ENCODE results near the gene SLC16A3.

The SLC16A3 gene

GRCh38 chr17:82186221-82186620 is 42.6 kb upstream of the SLC16A3 start:
- POLR2A ChIA-PET: no interaction called here

GRCh38 chr17:82187500-82187899 is 41.3 kb upstream of the SLC16A3 start:
- ChIA-PET POLR2A (interaction anchor here (0.5 kb wide), 1 partner anchor 12 kb away, joined by 5 read pairs; no protein-coding TSS in a partner anchor), CTCF (no interaction called here)
- Histone ChIP-seq H3K9me3 (ENCODE audit: control insufficient read depth, insufficient read depth, low read depth, low read length) (no peaks in the 10 kb centered on the region), H3K4me3 (ENCODE audit: low read depth, low read length) (no peak overlapping the region), H3K27ac (ENCODE audit: extremely low read depth, low read depth, low read length) (no peak overlapping the region), H3K36me3 (ENCODE audit: control insufficient read depth in 2 of 2, insufficient read depth in 1 of 2, low read length in 2 of 2) (peaks cover 38 to 68% of the 10 kb centered on the region in 2 experiments), H3K4me1 (ENCODE audit: control insufficient read depth, insufficient read depth, low read length) (no peaks in the 10 kb centered on the region)
- no peak for TF ChIP-seq ZNF677 (tag by site-specific recombination; IDR thresholded peaks at IDR 0.05)
- no peak for TF ChIP-seq ZNF426 (tag by site-specific recombination; IDR thresholded peaks at IDR 0.05)
- no peak for TF ChIP-seq ZNF707 (tag by site-specific recombination; IDR thresholded peaks at IDR 0.05)
- no peak for TF ChIP-seq INSM2 (tag by site-specific recombination; IDR thresholded peaks at IDR 0.05)
- TF ChIP-seq HIC1 (tag by site-specific recombination; IDR thresholded peaks at IDR 0.05): no peak
- no peak for TF ChIP-seq ZNF76 (tag by site-specific recombination; IDR thresholded peaks at IDR 0.05; ENCODE audit: borderline replicate concordance, low read depth)
- no peak for TF ChIP-seq ZBTB11 (tag by site-specific recombination; conservative IDR thresholded peaks at IDR 0.05; ENCODE audit: low read depth)
- TF ChIP-seq ZNF558 (tag by site-specific recombination; IDR thresholded peaks at IDR 0.05): no peak
- TF ChIP-seq ZNF692 (tag by site-specific recombination; IDR thresholded peaks at IDR 0.05): no peak
- no peak for TF ChIP-seq ZNF391 (tag by site-specific recombination; IDR thresholded peaks at IDR 0.05; ENCODE audit: borderline replicate concordance, low read depth)
- no peak for TF ChIP-seq GLI2 (tag by site-specific recombination; IDR thresholded peaks at IDR 0.05; ENCODE audit: borderline replicate concordance, low read depth)
- TF ChIP-seq ZNF221 (tag by site-specific recombination; IDR thresholded peaks at IDR 0.05; ENCODE audit: borderline replicate concordance): no peak
- TF ChIP-seq BCL6B (tag by site-specific recombination; IDR thresholded peaks at IDR 0.05): no peak
- TF ChIP-seq PATZ1 (tag by site-specific recombination; IDR thresholded peaks at IDR 0.05): no peak
- TF ChIP-seq HOXA7 (CRISPR knock-in tag; IDR thresholded peaks at IDR 0.05; ENCODE audit: borderline replicate concordance): no peak
- TF ChIP-seq ZNF112 (tag by site-specific recombination; IDR thresholded peaks at IDR 0.05): no peak

More at GRCh38 chr17:82186221-82186620, 42.6 kb upstream of the SLC16A3 start:
- CTCF ChIA-PET: interaction anchor here (0.7 kb wide), 2 partner anchors 14 to 834 kb away, joined by 3 read pairs; no protein-coding TSS in a partner anchor
- Histone ChIP-seq H3K27ac (ENCODE audit: extremely low read depth, low read depth, low read length) (no peak overlapping the region), H3K4me3 (ENCODE audit: low read depth, low read length) (no peak overlapping the region), H3K4me1 (ENCODE audit: control insufficient read depth, insufficient read depth, low read length) (no peaks in the 10 kb centered on the region), H3K9me3 (ENCODE audit: control insufficient read depth, insufficient read depth, low read depth, low read length) (no peaks in the 10 kb centered on the region), H3K36me3 (ENCODE audit: control insufficient read depth in 2 of 2, insufficient read depth in 1 of 2, low read length in 2 of 2) (peaks cover 40 to 61% of the 10 kb centered on the region in 2 experiments)
- TF ChIP-seq ZNF404 (tag by site-specific recombination; IDR thresholded peaks at IDR 0.05): no peak
- no peak for TF ChIP-seq ZNF654 (tag by site-specific recombination; IDR thresholded peaks at IDR 0.05; ENCODE audit: low read depth)
- TF ChIP-seq YY1 (tag by site-specific recombination; IDR thresholded peaks at IDR 0.05): no peak
- TF ChIP-seq KLF1 (tag by site-specific recombination; IDR thresholded peaks at IDR 0.05): no peak
- no peak for TF ChIP-seq ZNF155 (tag by site-specific recombination; IDR thresholded peaks at IDR 0.05)
- no peak for TF ChIP-seq AEBP2 (tag by site-specific recombination; IDR thresholded peaks at IDR 0.05; ENCODE audit: borderline replicate concordance)

All from HEK293 (cell line).